ENCODE measurements around the gene BICC1.

Gene BICC1

DNA sequence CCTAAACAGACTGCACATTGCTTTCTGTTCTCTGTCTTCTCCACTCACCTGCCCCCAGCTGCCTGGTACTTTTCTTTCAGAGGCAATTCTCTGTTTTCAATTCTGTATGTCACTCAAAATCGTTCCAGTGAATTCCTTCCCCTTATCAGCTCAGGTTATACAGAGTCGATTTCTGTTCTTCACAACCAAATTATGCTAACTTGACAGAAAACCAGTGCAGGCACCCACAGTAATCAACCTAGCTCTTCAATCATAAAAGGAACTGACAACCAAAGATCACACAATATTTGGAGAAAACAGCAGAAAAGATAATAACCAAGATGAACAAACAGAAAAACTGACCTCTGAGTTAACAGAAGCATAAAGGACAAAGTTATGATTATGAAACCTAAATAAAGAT lies 360.5 kb downstream of the BICC1 start:
- TF ChIP-seq EZH2phosphoT487 (IDR thresholded peaks at IDR 0.05; ENCODE audit: borderline replicate concordance), result no peak
- TF ChIP-seq, protein P1, sequence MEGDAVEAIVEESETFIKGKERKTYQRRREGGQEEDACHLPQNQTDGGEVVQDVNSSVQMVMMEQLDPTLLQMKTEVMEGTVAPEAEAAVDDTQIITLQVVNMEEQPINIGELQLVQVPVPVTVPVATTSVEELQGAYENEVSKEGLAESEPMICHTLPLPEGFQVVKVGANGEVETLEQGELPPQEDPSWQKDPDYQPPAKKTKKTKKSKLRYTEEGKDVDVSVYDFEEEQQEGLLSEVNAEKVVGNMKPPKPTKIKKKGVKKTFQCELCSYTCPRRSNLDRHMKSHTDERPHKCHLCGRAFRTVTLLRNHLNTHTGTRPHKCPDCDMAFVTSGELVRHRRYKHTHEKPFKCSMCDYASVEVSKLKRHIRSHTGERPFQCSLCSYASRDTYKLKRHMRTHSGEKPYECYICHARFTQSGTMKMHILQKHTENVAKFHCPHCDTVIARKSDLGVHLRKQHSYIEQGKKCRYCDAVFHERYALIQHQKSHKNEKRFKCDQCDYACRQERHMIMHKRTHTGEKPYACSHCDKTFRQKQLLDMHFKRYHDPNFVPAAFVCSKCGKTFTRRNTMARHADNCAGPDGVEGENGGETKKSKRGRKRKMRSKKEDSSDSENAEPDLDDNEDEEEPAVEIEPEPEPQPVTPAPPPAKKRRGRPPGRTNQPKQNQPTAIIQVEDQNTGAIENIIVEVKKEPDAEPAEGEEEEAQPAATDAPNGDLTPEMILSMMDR (conservative IDR thresholded peaks at IDR 0.05; ENCODE audit: low read length), result no peak
- no peaks in the 10 kb centered on the region for H3F3A ChIP-seq (ENCODE audit: low read depth)
- no peaks in the 10 kb centered on the region for H3K79me2 ChIP-seq (ENCODE audit: insufficient read depth, low read length)
- H3K9me2 ChIP-seq (replicated peaks; ENCODE audit: low read depth, low read length), result no peaks in the 10 kb centered on the region
- no peak overlapping the region for H2AFZ ChIP-seq (ENCODE audit: low read length)
- no peaks in the 10 kb centered on the region for H3K36me3 ChIP-seq (ENCODE audit: insufficient read depth, low read length)
- H3K4me3 ChIP-seq (ENCODE audit: low read length, poor library complexity, severe bottlenecking), result no peak overlapping the region
- no peaks in the 10 kb centered on the region for H3K27me3 ChIP-seq (ENCODE audit: insufficient read depth, low read length, poor library complexity, severe bottlenecking)
- no peak overlapping the region for H3K9ac ChIP-seq (ENCODE audit: low read depth, low read length, poor library complexity, severe bottlenecking)
- no peaks in the 10 kb centered on the region for H3K4me1 ChIP-seq (ENCODE audit: insufficient read depth, low read length, poor library complexity, severe bottlenecking)
- H4K20me1 ChIP-seq (ENCODE audit: insufficient read depth, low read length, poor library complexity, severe bottlenecking), result no peaks in the 10 kb centered on the region
- no peaks in the 10 kb centered on the region for H3K9me3 ChIP-seq (ENCODE audit: insufficient read depth, low read depth, low read length)
- no peak overlapping the region for H3K4me2 ChIP-seq (ENCODE audit: low read depth, low read length, poor library complexity, severe bottlenecking)
